ENCODE data around the gene SLC40A1. TPM values are rescaled to one million over a fixed set of nuclear protein-coding genes. Genes with fewer than 3 reads are reported as not detected.
A peak's percentile ranks its signal among the peaks of the same experiment; 100 is the strongest.

Gene SLC40A1, protein sequence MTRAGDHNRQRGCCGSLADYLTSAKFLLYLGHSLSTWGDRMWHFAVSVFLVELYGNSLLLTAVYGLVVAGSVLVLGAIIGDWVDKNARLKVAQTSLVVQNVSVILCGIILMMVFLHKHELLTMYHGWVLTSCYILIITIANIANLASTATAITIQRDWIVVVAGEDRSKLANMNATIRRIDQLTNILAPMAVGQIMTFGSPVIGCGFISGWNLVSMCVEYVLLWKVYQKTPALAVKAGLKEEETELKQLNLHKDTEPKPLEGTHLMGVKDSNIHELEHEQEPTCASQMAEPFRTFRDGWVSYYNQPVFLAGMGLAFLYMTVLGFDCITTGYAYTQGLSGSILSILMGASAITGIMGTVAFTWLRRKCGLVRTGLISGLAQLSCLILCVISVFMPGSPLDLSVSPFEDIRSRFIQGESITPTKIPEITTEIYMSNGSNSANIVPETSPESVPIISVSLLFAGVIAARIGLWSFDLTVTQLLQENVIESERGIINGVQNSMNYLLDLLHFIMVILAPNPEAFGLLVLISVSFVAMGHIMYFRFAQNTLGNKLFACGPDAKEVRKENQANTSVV
- total RNA-seq, result 151 TPM

- DNase-seq (ENCODE audit: low spot score) (peak; percentile 91), ATAC-seq (peak; percentile 91)
These were observed at the start of gene SLC40A1 for GRCh38 chr2:189580658-189581353. SLC40A1 (minus strand) TSS chr2:189580786; CDS start chr2:189580460, 326 bp downstream.

GRCh38 chr2:189629531-189630453, 49.2 kb upstream of the SLC40A1 start:
- no peak for DNase-seq (ENCODE audit: low spot score)
- ATAC-seq, result no peak

- ATAC-seq (peak; percentile 79), DNase-seq (ENCODE audit: low spot score) (no peak)
These were observed 48.4 kb upstream of the SLC40A1 start for GRCh38 chr2:189628817-189629530.

DNA sequence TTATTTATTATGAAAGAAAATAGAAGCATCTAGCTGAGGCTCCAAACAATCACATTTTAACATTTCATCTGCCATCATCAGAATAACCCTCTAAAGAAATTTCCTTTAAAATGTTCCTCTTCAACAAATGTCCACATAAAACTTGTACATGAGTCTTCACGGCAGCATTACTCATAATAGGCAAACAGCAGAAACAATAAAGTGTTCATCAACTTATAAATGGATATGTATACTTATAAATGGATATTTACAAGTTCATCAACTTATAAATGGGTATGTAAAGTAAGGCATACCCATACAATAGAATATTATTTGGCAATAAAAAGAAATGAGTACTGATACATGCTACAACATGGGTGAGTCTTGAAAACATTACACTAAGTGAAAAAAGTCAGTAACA, 47.2 kb upstream of the SLC40A1 start:
- no peak for DNase-seq (ENCODE audit: low spot score)

DNA sequence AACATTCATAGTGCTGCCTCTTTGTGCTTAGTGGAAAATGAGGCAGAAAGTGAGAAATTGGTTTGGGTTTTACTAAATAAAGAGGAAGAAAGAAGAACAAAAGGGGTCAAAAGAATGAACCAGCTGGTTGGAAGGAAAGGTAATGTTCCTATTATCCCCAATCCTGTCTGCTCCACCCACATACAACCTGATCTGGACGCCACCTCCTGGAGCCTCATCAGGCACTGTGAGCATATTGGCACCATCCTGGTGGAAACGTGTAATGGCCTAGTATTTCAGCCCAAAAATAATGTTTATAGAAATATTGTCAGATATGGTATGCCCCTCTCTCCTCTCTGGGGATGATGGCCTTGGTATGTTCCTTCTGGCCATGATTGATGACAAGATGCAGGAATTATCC, 45.0 kb upstream of the SLC40A1 start:
- DNase-seq (ENCODE audit: low spot score) (no peak), ATAC-seq (no peak)

More for the DNA sequence above, 47.2 kb upstream of the SLC40A1 start:
- no peak for ATAC-seq

DNA sequence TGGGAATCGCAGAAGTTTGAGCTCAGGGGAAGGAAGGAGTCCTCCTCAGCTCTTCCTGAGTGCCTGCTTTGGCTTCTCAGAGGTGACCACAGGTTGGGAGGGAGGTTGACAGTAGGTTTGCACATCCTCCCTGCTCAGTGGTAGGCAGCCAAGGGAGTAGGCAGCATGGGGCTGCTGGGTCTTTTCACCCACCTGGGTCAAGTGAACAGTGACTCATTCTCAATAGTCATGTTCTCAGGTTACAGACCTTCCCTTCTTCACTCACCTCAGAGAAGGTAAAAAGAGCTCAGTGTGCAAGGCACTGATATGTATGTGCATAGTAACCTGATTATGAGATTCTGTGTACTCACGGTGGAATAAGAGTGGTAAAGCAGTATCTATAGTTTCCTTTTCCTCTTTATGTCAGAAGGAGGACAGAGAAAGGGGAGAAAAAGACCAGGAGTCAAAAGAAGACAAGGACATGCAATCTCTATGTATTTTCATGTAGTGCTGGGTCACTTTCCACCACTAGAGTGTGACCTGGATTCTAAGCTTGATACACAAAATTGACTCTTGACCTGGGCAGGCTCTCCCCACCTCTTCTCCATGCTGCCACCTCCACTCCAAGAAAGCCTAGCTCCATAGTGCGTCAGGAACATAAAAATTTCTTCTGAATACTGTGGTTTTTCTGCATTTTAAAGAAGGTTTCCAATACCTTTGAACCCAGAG, 44.2 kb upstream of the SLC40A1 start:
- ATAC-seq, result peak; percentile 33
- no peak for DNase-seq (ENCODE audit: low spot score)

GRCh38 chr2:189623049-189623448, 42.5 kb upstream of the SLC40A1 start:
- ATAC-seq (no peak), DNase-seq (ENCODE audit: low spot score) (no peak)

- no peak for ATAC-seq
These were observed 41.2 kb upstream of the SLC40A1 start for GRCh38 chr2:189621781-189622180.

DNA sequence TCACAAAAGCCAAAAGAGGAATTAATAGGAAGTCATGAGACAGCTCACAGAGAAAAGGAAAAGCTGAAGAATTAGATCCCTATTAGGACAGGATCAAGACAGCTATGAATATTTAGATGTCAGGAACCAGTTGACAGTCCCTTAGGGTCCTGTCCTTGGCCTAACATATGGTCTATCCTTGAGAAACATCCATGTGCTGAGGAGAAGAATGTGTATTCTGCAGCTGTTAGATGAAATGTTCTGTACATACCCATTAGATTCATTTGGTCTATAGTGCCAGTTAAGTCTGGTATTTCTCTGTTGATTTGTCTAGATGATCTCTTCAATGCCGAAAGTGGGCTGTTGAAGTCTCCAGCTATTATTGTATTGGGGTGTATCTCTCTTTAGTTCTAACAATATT, 37.6 kb upstream of the SLC40A1 start:
- DNase-seq (ENCODE audit: low spot score) (no peak), ATAC-seq (no peak)

More at GRCh38 chr2:189621781-189622180, 41.2 kb upstream of the SLC40A1 start:
- no peak for DNase-seq (ENCODE audit: low spot score)

DNA sequence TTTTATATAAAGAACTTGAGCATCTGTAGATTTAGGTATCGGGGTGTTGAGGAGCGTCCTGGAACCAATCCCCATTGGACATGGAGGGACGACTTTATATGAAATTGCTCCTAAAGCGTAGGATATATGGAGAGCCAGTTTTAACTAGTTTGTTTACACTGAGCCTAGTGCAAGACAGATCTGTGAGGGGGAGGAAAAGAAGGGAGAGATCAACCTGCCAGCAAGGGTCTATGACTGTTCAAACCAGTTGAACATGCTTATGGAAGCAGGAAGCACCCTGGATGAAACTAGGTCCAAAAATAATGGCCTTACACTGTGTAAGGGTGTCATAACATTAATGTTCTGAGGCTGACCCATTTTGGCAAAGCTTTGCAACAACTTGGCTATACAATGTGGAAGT, 34.0 kb upstream of the SLC40A1 start:
- no peak for ATAC-seq
- no peak for DNase-seq (ENCODE audit: low spot score)

DNA sequence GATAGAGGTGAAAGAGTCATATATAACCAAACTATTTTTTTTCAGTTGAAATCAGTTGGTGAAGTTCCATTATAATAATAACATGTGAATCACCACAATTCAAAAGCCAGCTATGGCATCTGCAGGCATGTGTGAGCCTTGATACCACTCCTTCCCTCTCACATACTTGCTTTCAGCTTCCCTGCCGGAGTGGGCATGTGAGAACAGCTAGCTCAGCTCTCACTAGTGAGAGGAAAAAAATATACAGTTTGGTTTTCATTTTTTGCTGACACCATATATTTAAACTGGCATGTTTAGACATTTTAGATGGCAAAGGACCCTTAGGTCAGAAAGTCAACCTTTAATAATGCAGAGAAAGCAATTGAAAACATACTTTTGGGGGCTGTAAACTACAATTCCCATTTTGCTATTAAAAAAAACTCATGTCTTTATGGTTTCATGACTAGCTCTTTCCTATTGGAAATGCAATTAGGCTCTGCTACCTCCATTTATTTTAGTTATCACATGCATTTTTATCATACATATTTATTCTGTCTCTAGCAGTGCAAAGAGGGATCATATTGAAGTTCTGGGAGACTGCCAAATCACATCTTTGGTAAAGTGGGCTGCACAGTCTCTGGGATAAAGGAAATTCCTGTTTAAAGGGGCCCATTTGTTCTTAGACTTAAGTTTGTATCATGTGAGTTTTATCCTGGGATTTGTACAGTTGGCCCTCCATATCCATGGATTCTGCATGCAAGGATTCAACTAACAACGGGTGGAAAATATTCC, 33.2 kb upstream of the SLC40A1 start:
- no peak for DNase-seq (ENCODE audit: low spot score)
- ATAC-seq, result peak; percentile 28

DNA sequence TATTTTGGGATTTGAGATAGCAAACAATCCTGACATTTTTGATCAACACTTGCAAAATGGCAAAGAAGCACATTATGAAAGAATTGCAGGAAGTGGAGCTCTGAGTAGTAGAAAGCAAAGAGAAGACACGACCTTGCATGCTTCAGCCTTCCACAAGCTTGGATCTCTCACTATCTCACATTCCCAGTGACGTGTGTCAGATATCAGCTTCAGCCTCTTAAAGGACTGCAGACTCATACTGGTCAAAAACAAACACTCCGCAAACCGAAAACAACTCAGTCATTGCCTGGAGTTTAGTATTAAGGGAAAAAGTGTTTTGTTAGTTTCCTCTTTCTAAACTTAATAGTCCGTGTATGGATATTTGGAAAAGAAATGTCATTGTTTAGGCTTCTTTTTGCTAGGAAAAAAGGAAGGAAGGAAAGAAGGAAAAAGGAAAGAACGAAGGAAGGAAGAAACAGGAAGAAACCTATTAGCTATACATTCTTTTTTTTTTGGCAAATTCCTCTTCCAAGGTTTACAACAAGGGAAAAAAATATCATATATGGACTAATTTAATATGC, 32.6 kb upstream of the SLC40A1 start:
- ATAC-seq (peak; percentile 96), DNase-seq (ENCODE audit: low spot score) (no peak)

DNA sequence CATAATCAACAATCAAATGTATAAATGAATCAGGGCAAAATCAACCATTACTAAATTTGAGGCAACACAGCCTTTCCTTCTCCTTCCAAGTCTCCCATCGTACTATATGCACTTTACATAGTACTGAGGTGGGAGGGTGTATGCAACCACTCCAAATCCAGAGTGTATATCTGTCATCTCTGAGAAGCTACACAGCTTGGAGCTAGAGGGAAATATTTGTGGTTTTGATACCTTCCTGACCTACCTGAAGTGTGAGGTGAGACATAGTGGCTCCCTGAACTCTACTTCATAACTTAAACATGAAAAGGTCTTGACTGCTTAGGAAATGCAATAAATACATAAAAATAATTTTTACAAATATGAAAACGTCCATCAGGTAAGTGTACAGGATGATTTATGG, 30.1 kb upstream of the SLC40A1 start:
- DNase-seq (ENCODE audit: low spot score) (no peak), ATAC-seq (no peak)

DNA sequence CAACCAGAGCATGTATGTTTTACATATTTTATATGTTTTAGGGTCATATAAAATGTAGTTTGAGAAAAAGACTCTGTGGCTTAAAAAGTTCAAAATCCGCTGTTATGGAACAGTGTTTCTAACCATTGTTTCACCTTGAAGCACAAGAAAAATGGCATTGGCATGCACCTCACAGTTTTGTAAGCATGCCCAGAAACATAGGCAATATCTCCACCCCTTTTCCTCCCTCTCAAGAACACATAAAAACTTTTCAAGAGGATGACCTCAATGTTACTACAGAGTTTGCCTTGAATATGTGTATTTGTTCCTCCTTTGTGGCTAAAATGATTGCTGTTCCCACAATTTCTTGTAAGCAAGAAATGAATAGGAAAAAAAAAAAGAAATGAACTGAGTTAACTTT, 29.3 kb upstream of the SLC40A1 start:
- DNase-seq (ENCODE audit: low spot score) (no peak), ATAC-seq (no peak)

DNA sequence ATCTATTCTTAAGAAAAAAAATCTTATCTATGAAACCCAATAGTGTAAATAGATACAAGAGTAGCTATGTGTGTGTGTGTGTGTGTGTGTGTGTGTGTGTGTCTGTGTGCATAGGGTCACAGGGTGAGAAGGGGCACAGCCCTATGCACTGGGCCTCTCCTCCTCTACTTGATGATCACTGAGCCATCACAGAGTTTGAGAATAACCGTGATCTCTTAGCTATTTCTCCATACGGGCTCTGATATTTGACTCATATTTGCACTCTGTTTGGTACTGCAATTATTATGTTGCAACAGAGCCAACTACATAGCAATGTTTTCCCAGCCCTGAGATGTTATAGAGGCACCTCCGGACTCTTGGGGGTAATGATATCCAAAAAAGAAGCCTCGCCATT, 28.8 kb upstream of the SLC40A1 start:
- no peak for DNase-seq (ENCODE audit: low spot score)
- ATAC-seq, result no peak

DNA sequence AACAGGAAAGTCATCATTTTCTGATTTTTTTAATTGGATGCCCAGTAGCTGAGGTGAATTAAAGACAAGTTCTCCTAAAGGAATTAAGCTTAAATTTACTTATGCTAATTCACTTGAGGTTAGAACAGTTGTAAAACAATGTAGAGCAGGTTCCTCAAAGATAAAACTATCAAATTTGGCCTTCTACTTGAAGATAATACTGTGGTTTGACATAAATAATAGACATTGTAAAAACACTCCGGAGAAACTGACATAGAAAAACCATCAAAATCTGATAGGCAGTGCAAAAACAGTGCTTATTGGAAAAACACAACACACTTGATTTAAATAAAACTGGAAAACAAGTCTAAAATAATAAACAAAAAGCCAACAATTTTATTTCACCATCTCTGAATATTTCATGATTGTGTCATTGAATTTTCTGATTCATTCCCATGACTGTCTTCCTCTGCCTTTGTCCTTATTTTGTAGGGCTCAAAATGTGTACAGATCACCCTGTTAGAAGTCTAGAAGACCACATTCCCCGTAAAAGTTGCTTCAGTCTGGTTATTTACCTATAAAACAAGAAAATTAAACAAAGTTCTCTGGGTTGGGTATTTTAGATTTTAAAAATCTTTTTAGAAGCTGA, 28.3 kb upstream of the SLC40A1 start:
- ATAC-seq (no peak), DNase-seq (ENCODE audit: low spot score) (no peak)

GRCh38 chr2:189608170-189608569, 27.6 kb upstream of the SLC40A1 start:
- DNase-seq (ENCODE audit: low spot score) (no peak), ATAC-seq (no peak)

DNA sequence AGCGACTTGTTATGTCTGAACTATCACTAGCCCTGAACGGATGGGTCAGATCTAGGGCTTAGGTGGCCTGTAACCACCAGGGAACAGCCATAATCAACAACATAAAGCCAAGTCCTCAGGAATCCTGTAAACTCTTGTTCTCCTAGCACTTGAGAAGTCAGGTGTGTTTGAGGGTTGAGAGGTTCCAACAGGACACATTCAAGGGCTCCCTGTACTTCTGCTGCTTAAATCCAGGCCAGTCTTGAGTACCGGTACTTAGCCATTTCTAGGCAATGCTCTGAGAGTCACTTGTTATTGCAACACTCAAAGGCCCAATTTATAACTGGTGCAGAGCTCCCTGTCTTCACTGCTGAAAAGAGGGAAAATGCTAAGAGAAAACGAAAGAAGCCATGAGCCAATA, 21.6 kb upstream of the SLC40A1 start:
- no peak for DNase-seq (ENCODE audit: low spot score)
- no peak for ATAC-seq
